MG63 (cell line): Measurements from ENCODE around the gene TCEA2. TPM values are rescaled to one million over a fixed set of nuclear protein-coding genes. Genes with fewer than 3 reads are reported as not detected.

Experiments
- DNase-seq: peaks from one replicate; pipeline ENCODE4 v3.0.0-alpha.2; 2020
- H3K27me3 ChIP-seq: fragments of 250-450 bp; sonication (Bioruptor Pico); 2 replicates; pipeline ENCODE4 v1.5.1; 2020; ENCODE audit warnings: mild to moderate bottlenecking, moderate library complexity
- H3K36me3 ChIP-seq: fragments of 250-450 bp; sonication (Bioruptor Pico); 2 replicates; pipeline ENCODE4 v1.5.1; 2020; ENCODE audit warnings: mild to moderate bottlenecking, moderate library complexity
- H3K4me3 ChIP-seq: fragments of 250-450 bp; sonication (Bioruptor Pico); 2 replicates; pipeline ENCODE4 v1.5.1; 2020; ENCODE audit warnings: mild to moderate bottlenecking, moderate library complexity
- H3K9me3 ChIP-seq: fragments of 250-450 bp; sonication (Bioruptor Pico); 2 replicates; pipeline ENCODE4 v1.5.1; 2020; ENCODE audit warnings: mild to moderate bottlenecking, moderate library complexity
- total RNA-seq: library from RNA; depleted of rRNA; stranded (reverse); fragments of >200 nt; shearing (Covaris generic); gene quantifications from 2 replicates; pipeline ENCODE4 v1.2.3, GENCODE V29; 2014; ENCODE audit warnings: low replicate concordance

Gene TCEA2
- total RNA-seq, 1 experiment from 2014 or later = 48.0 TPM

- no peaks in the 10 kb centered on the region for H3K36me3 ChIP-seq
- no peak for DNase-seq
- H3K27me3 ChIP-seq = no peaks in the 10 kb centered on the region
- H3K9me3 ChIP-seq = no peaks in the 10 kb centered on the region
- no peak overlapping the region for H3K4me3 ChIP-seq
These were observed 8.9 kb upstream of the TCEA2 start for GRCh38 chr20:64053841-64054661.

GRCh38 chr20:64055396-64055892, 7.6 kb upstream of the TCEA2 start:
- DNase-seq = no peak
- Histone ChIP-seq H3K9me3 (no peaks in the 10 kb centered on the region), H3K4me3 (no peak overlapping the region), H3K36me3 (no peaks in the 10 kb centered on the region), H3K27me3 (no peaks in the 10 kb centered on the region)

GRCh38 chr20:64055893-64056638, 6.9 kb upstream of the TCEA2 start:
- H3K27me3 ChIP-seq = no peaks in the 10 kb centered on the region
- H3K9me3 ChIP-seq = no peaks in the 10 kb centered on the region
- DNase-seq = no peak
- H3K4me3 ChIP-seq = no peak overlapping the region
- no peaks in the 10 kb centered on the region for H3K36me3 ChIP-seq

GRCh38 chr20:64056639-64056888, 6.4 kb upstream of the TCEA2 start:
- Histone ChIP-seq H3K36me3 (no peaks in the 10 kb centered on the region), H3K9me3 (no peaks in the 10 kb centered on the region)
- no peak for DNase-seq

GRCh38 chr20:64056889-64057627, 5.9 kb upstream of the TCEA2 start:
- no peak overlapping the region for H3K4me3 ChIP-seq
- no peaks in the 10 kb centered on the region for H3K27me3 ChIP-seq
- no peaks in the 10 kb centered on the region for H3K9me3 ChIP-seq
- no peaks in the 10 kb centered on the region for H3K36me3 ChIP-seq
- no peak for DNase-seq

More at GRCh38 chr20:64056639-64056888, 6.4 kb upstream of the TCEA2 start:
- H3K27me3 ChIP-seq = no peaks in the 10 kb centered on the region
- no peak overlapping the region for H3K4me3 ChIP-seq

- no peak overlapping the region for H3K4me3 ChIP-seq
- no peaks in the 10 kb centered on the region for H3K27me3 ChIP-seq
- DNase-seq = peak; percentile 72
- H3K9me3 ChIP-seq = no peaks in the 10 kb centered on the region
- H3K36me3 ChIP-seq = no peaks in the 10 kb centered on the region
These were observed 5.1 kb upstream of the TCEA2 start for GRCh38 chr20:64057628-64058498.

- Histone ChIP-seq H3K36me3 (no peaks in the 10 kb centered on the region), H3K9me3 (no peaks in the 10 kb centered on the region), H3K4me3 (no peak overlapping the region), H3K27me3 (no peaks in the 10 kb centered on the region)
- DNase-seq = no peak
These were observed 4.5 kb upstream of the TCEA2 start for GRCh38 chr20:64058536-64058935.

GRCh38 chr20:64062276-64062595, 762 bp upstream of the TCEA2 start:
- H3K36me3 ChIP-seq = peaks cover 6% of the 10 kb centered on the region
- no peaks in the 10 kb centered on the region for H3K9me3 ChIP-seq
- DNase-seq = no peak
- peak overlapping the region; percentile 93 for H3K4me3 ChIP-seq
- H3K27me3 ChIP-seq = no peaks in the 10 kb centered on the region

GRCh38 chr20:64063389-64064144, 569 bp downstream of the TCEA2 start:
- H3K36me3 ChIP-seq = peaks cover 6% of the 10 kb centered on the region
- peak; percentile 48 for DNase-seq
- no peaks in the 10 kb centered on the region for H3K27me3 ChIP-seq
- no peaks in the 10 kb centered on the region for H3K9me3 ChIP-seq
- peak overlapping the region; percentile 93 for H3K4me3 ChIP-seq

- Histone ChIP-seq H3K4me3 (peak overlapping the region; percentile 93), H3K27me3 (no peaks in the 10 kb centered on the region), H3K36me3 (peaks cover 6% of the 10 kb centered on the region), H3K9me3 (no peaks in the 10 kb centered on the region)
- DNase-seq = peak; percentile 90
These were observed 1.2 kb downstream of the TCEA2 start for GRCh38 chr20:64064145-64064698.

- no peak for DNase-seq
- no peak overlapping the region for H3K4me3 ChIP-seq
- peaks cover 6% of the 10 kb centered on the region for H3K36me3 ChIP-seq
- no peaks in the 10 kb centered on the region for H3K27me3 ChIP-seq
- no peaks in the 10 kb centered on the region for H3K9me3 ChIP-seq
These were observed 2.3 kb downstream of the TCEA2 start for GRCh38 chr20:64065062-64065973.

GRCh38 chr20:64065974-64066343, 3.0 kb downstream of the TCEA2 start:
- Histone ChIP-seq H3K9me3 (no peaks in the 10 kb centered on the region), H3K27me3 (no peaks in the 10 kb centered on the region), H3K4me3 (no peak overlapping the region), H3K36me3 (peaks cover 6% of the 10 kb centered on the region)
- peak; percentile 85 for DNase-seq

- no peak for DNase-seq
- Histone ChIP-seq H3K27me3 (no peaks in the 10 kb centered on the region), H3K9me3 (no peaks in the 10 kb centered on the region), H3K4me3 (no peak overlapping the region), H3K36me3 (peaks cover 6% of the 10 kb centered on the region)
These were observed 4.1 kb downstream of the TCEA2 start for GRCh38 chr20:64067005-64067632.

- peaks cover 8% of the 10 kb centered on the region for H3K36me3 ChIP-seq
- DNase-seq = no peak
- H3K9me3 ChIP-seq = no peaks in the 10 kb centered on the region
These were observed 4.8 kb downstream of the TCEA2 start for GRCh38 chr20:64067733-64068307.

More at GRCh38 chr20:64067733-64068307, 4.8 kb downstream of the TCEA2 start:
- no peak overlapping the region for H3K4me3 ChIP-seq
- H3K27me3 ChIP-seq = no peaks in the 10 kb centered on the region
